SU-DHL-6 (cell line): ENCODE measurements around the gene TDRD6.

Source experiments
- CTCF ChIP-seq: fragments of 200-600 bp; sonication (generic); IDR thresholded peaks from one replicate; pipeline ENCODE4 v1.5.1; 2017; ENCODE audit warnings: antibody characterized with exemption, mild to moderate bottlenecking, low read length, moderate library complexity; ENCODE audit not compliant: insufficient read depth, poor library complexity, severe bottlenecking
- EZH2phosphoT487 ChIP-seq: fragments of 200-600 bp; sonication (generic), shearing (Covaris generic); conservative IDR thresholded peaks from 2 replicates; pipeline ENCODE4 v1.6.1; 2018; ENCODE audit warnings: mild to moderate bottlenecking, antibody characterized with exemption, low read length, moderate library complexity, mixed read lengths

- TF ChIP-seq CTCF (no peak), EZH2phosphoT487 (no peak)
Measured at GRCh38 chr6:46651006-46651405, 36.7 kb upstream of the TDRD6 start.
